MM.1S (cell line): ENCODE data around the gene OR10G2.

ENCODE experiments used
- CTCF ChIP-seq: fragments of 300-600 bp; sonication (generic); IDR thresholded peaks from 2 replicates; pipeline ENCODE4 v1.5.1; 2016; ENCODE audit warnings: antibody characterized with exemption, low read length, mixed read lengths
- EZH2 ChIP-seq: fragments of 300-600 bp; sonication (generic); optimal IDR thresholded peaks from 2 replicates; pipeline ENCODE3; 2017; ENCODE audit warnings: low read depth, mild to moderate bottlenecking, antibody characterized with exemption, low read length, mixed read lengths
- EZH2phosphoT487 ChIP-seq: fragments of 300-600 bp; sonication (generic); IDR thresholded peaks from 2 replicates; pipeline ENCODE4 v1.6.1; 2018; ENCODE audit warnings: antibody characterized with exemption, low read length

- no peak for TF ChIP-seq CTCF
- TF ChIP-seq EZH2phosphoT487, result no peak
- TF ChIP-seq EZH2, result no peak
Observed at GRCh38 chr14:21656980-21657379, 22.2 kb upstream of the OR10G2 start.
